Endothelial cell of hepatic sinusoid (primary cell): ENCODE measurements around the gene LRP11.
"Not testable (repeated sequence)": the region's sequence is repeated elsewhere in the genome, so short reads cannot be mapped to it uniquely, and the experiment has no call there.

ENCODE experiments used
- in situ Hi-C: cut with HindIII; loops from 2 replicates; pipeline ENCODE4 v1.10.0; 2017; ENCODE audit warnings: low sequenced_read_pairs

Gene LRP11

GRCh38 chr6:149898966-149899365, 34.8 kb upstream of the LRP11 start:
- in situ Hi-C loops = no loop called here

- in situ Hi-C loops = no loop called here
Measured at GRCh38 chr6:149897855-149898744, 33.9 kb upstream of the LRP11 start, which contains the start of gene RAET1E. TSS of gene RAET1E (minus strand) at chr6:149898113. CDS start at chr6:149890901, 7,212 bp downstream.

- in situ Hi-C loops = no loop called here
Measured at GRCh38 chr6:149897015-149897697, 33.0 kb upstream of the LRP11 start.

GRCh38 chr6:149896491-149896890, 32.3 kb upstream of the LRP11 start:
- in situ Hi-C loops = no loop called here

GRCh38 chr6:149895833-149896271, 31.7 kb upstream of the LRP11 start:
- in situ Hi-C loops = no loop called here

GRCh38 chr6:149895048-149895590, 31.0 kb upstream of the LRP11 start:
- in situ Hi-C loops = no loop called here

DNA sequence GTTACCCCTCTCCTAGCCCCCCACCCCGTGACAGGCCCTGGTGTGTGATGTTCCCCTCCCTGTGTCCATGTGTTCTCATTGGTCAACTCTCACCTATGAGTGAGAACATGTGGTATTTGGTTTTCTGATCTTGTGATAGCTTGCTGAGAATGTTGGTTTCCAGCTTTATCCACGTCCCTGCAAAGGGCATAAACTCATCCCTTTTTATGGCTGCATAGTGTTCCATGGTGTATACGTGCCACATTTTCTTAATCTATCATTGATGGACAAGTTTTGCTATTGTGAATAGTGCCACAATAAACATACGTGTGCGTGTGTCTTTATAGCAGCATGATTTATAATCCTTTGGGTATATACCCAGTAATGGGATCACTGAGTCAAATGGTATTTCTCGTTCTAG, 27.7 kb upstream of the LRP11 start:
- in situ Hi-C loops = not testable (repeated sequence)

DNA sequence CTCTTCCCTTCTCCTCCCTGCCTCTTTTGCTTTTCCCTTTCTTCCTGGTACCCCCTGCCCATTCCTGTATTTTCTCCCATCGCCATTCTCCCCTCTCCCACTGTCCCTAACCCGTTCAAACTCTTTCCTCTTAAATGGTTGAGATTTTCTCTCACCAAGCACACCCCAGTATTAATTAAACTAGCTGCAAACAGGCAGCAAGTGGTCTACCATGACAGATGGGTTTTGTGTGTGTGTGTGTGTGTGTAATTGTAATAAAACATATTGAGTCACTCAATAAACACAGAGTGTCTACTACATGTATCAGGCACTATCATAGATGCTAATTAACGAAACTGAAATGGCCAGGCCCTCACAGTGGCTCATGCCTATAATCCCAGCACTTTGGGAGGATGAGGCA, 27.1 kb upstream of the LRP11 start:
- in situ Hi-C loops = no loop called here

- in situ Hi-C loops = no loop called here
Measured at GRCh38 chr6:149890629-149891045, 26.5 kb upstream of the LRP11 start.

- in situ Hi-C loops = no loop called here
Measured at GRCh38 chr6:149889326-149889725, 25.2 kb upstream of the LRP11 start.

- in situ Hi-C loops = no loop called here
Measured at GRCh38 chr6:149888659-149889058, 24.5 kb upstream of the LRP11 start.

DNA sequence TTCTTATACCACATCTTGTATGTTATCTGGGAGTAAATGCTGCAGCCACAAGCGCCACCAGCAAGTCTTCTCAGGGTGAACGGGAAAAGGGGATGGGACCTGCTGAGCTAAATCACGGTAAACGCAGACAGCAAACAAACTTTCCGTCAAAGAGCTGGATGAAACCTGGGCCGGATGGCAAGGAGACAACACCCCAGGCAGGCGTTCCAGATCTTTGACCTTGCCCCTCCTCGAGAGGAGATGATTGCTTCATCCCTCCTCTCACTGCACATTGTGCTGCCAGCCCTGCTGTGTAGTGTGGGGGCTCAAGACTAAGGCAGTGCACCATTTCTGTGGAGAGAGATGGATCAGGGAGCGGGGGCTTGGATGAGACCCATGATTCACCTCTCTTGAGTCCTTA, 23.9 kb upstream of the LRP11 start:
- in situ Hi-C loops = no loop called here

DNA sequence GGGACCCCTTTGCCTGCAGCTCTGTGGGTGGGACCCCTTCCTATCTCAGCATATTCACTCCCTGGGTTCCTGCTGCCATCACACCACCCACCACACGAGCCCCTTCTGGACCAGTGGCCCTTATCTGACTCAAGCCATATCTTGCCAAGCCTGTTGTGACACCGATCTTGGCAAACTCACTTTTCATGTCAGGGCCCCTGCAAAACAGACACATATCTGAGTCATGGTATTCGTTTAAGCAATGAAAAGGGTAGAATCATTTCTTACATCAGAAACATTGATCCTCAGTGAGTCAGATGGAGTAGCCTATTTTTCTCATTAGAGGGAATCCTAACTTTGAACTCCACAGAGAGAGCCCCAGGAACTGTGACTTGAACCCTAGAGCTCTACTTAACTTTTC, 23.2 kb upstream of the LRP11 start:
- in situ Hi-C loops = no loop called here

GRCh38 chr6:149885888-149886287, 21.7 kb upstream of the LRP11 start:
- in situ Hi-C loops = no loop called here

GRCh38 chr6:149884617-149885016, 20.5 kb upstream of the LRP11 start:
- in situ Hi-C loops = no loop called here

- in situ Hi-C loops = no loop called here
Measured at GRCh38 chr6:149884215-149884614, 20.1 kb upstream of the LRP11 start.

DNA sequence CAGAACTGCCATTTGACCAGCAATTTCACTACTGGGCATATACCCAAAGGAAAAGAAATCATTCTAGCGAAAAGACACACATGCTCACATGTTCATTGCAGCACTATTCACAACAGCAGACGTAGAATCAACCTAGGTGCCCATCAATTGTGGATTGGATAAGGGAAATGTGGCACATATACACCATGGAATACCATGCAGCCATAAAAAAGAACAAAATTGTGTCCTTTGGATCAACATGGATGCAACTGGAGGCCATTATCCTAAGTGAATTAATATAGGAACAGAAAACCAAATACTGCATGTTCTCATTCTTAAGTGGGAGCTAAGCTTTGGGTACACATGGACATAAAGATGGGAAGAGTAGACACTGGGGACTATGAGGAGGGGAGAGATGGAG, 17.7 kb upstream of the LRP11 start:
- in situ Hi-C loops = no loop called here

GRCh38 chr6:149881066-149881766, 17.1 kb upstream of the LRP11 start:
- in situ Hi-C loops = no loop called here

DNA sequence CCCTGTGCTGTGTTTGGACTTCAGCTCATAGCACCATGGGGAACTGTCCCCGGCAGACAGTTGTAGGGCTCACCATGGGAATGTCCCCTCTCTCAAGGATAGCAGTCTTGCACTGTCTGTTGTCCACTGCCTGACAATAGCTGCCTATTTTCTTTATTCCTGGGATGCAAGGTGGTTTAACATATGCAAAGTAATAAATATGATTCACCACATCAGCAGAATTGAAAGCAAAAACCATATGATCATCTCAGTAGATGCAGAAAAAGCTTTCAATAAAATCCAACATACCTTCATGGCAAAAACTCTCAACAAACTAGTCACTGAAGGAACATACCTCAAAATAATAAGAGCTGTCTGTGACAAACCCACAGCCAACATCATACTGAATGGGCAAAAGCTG, 13.5 kb upstream of the LRP11 start:
- in situ Hi-C loops = no loop called here

DNA sequence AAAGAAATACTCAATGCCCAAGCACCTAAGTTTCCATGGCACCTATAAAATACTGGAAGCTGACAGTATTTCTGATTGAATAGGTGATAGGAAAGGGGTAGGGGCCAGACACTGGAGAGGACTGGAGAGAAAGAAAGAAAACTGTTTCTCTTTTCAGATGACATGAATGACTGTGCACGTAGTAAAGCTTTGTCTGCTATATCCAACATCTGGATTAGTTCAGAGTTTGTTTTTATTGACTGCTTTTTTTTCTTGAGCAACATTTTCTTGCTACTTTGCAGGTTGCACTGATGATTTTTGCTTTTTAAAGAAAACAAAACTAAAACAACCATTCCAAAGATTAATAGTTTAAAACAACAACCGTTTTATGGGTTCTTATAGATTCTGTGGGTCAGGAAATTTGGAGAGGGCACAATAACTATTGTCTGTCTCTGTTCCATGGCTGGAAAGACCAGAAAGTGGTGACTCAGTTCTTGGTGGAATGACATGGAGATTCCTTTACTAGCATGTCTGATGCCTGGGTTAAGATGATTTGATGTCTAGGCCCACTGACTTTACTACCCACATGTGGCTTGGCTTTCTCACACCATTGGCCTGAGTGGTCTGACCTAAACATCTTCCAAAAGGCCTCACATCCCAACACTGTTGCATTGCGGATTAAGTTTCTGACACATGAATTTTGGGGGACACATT, 12.2 kb upstream of the LRP11 start:
- in situ Hi-C loops = no loop called here

GRCh38 chr6:149872233-149872632, 8.1 kb upstream of the LRP11 start:
- in situ Hi-C loops = no loop called here
